Colonic mucosa (tissue), 4 donors: ENCODE data around the gene CDC42EP4. TPM values are rescaled to one million over a fixed set of nuclear protein-coding genes. Genes with fewer than 3 reads are reported as not detected.

Experiments used
- DNase-seq: peaks from one replicate; pipeline ENCODE4 v3.0.0-alpha.2; 2020
- H3K27ac ChIP-seq: fragments of 200-600 bp; one replicate; pipeline ENCODE4 v1.8.0; 2021
- H3K27me3 ChIP-seq: fragments of 200-600 bp; one replicate; pipeline ENCODE4 v1.8.0; 2021
- H3K36me3 ChIP-seq: fragments of 200-600 bp; one replicate; pipeline ENCODE4 v1.8.0; 2021
- H3K4me1 ChIP-seq: fragments of 200-600 bp; one replicate; pipeline ENCODE4 v1.8.0; 2021; ENCODE audit warnings: mild to moderate bottlenecking
- H3K4me3 ChIP-seq: fragments of 200-600 bp; one replicate; pipeline ENCODE4 v1.8.0; 2021
- H3K9ac ChIP-seq, 2 donors: one replicate each; pipeline ENCODE4 v1.7.0; 2013; ENCODE audit warnings: control low read depth in 2 of 2, low read depth in 2 of 2, low read length in 2 of 2
- H3K9me3 ChIP-seq: fragments of 200-600 bp; one replicate; pipeline ENCODE4 v1.8.0; 2021
- CTCF ChIP-seq: fragments of 200-600 bp; IDR thresholded peaks from one replicate; pipeline ENCODE4 v1.8.0; 2022; ENCODE audit warnings: antibody characterized with exemption, mild to moderate bottlenecking
- intact Hi-C: fragments of 100-400 bp; cut with DNase I; formaldehyde crosslinking; loops from one replicate; pipeline ENCODE4 v1.14.1; 2022
- total RNA-seq, 2 donors: library from RNA; stranded (reverse); fragmentation: NEBNext Ultra II Directional in 1 of 2; extraction: Animal tissue kit (Norgen Biotek cat#: 25700) in 1 of 2; gene quantifications; one replicate each; pipeline ENCODE4 v1.2.1, GENCODE V29; 2021
- donor health status: healthy.
- donor health status: DM: no; HTN: no; CAD: no.
- donor health status: DM: no; HTN: no; CAD: no.

The CDC42EP4 gene, protein sequence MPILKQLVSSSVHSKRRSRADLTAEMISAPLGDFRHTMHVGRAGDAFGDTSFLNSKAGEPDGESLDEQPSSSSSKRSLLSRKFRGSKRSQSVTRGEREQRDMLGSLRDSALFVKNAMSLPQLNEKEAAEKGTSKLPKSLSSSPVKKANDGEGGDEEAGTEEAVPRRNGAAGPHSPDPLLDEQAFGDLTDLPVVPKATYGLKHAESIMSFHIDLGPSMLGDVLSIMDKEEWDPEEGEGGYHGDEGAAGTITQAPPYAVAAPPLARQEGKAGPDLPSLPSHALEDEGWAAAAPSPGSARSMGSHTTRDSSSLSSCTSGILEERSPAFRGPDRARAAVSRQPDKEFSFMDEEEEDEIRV
- total RNA-seq: 10 to 100 TPM; 52.8 to 65.3 TPM

DNA sequence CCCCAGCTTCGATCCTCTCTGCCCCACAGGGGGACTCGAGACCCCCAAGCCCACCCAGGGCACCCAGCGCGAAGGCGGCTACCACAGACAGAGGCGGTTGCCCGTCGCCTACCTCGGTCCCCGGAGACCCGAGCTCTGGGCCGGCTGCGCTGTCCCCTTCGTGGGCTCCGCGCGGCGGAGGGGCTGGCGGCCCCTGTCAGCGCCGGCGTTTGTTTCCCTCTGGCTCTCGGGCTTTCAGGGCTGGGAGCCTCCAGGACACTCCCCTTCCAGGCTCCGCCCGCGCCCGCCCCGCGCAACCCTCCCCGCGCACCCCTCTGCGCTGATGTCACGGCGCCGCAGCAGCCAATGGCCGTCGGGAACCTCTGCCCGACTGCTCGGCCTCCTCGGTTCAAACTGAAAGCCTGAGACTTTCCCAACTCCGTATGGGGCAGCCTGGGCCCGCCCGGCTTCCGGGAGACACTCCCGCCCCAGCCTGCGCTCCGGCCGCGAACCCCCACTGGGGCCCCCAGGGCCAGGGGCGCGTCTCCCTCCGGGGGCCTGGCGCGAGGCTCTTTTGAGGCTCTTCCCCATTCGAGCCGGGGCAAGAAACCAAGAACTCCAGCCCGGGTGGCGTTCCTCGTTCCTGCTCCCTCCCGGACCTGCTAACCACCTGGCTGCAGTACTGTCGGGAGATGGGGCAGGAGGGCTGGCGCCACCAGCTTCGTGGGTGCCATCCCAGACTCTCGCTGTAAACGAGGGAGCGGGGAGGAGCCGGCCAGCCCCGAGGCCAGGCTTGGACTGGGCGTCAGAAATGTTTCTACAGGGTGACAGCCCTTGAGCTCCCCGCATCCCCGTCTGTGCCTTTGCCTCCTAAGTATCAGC, at the start of gene CDC42EP4:
Gene CDC42EP4 (minus strand): TSS at position 221 of the 861 bp plus-strand sequence. CDS start 25,501 bp downstream, outside the sequence.
- Histone ChIP-seq H3K9ac (peak within 1 kb of the TSS; percentile 100), H3K4me3 (peak within 1 kb of the TSS; percentile 97), H3K27me3 (no peaks in the 10 kb centered on the region), H3K27ac (peak within 1 kb of the TSS; percentile 98), H3K4me1 (peaks cover 1% of the 10 kb centered on the region), H3K9me3 (no peaks in the 10 kb centered on the region), H3K36me3 (no peaks in the 10 kb centered on the region)
- DNase-seq: peak; percentile 98
- TF ChIP-seq CTCF: no peak
- intact Hi-C loops: loop anchor here (5.0 kb wide), 2 partner anchors 55 kb away; no protein-coding TSS in a partner anchor

DNA sequence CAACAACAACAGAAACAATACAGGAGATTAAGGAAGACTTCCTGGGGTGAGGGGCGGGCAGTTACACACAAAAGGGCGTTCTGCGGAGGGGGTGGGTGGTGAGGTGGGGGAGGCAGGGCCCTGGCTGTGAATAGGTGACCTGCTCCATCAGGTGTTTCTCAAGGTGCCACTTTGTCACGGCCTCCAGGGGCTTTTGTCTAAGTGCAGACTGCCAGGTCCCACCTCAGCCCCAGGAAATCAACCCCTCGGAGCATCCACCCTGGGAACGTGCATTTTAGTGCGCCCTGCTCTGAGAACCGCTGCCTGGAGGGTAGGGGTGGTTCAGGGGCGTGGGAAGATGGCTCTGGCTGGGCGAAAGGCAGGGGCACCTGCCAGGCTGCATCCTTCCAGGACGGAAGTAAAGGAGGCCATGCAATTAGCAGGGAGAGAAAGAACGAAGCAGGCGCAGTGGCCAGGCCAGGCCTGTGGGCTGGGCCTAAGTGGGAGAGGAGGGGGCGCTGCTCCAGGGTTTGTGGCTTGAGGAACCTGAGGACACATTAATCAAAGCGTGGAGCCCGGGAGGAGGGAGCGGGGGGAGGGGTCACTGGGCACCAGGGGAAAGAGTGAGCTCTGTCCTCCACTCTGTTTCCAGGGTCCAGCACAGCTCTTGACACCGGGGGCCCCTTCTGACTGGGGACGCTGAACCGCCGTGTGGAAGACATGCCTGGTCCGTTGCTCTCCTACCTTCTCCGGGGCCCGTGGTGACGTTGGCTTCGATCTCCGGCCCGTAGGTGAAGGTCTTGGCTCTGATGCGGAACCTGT, 49.4 kb upstream of the CDC42EP4 start:
- Histone ChIP-seq H3K9ac (no peak overlapping the region), H3K27me3 (no peaks in the 10 kb centered on the region), H3K36me3 (no peaks in the 10 kb centered on the region), H3K4me1 (no peaks in the 10 kb centered on the region), H3K9me3 (no peaks in the 10 kb centered on the region), H3K4me3 (no peak overlapping the region), H3K27ac (no peak overlapping the region)
- DNase-seq: no peak
- intact Hi-C loops: loop anchor here (10.0 kb wide), 1 partner anchor 636 kb away; no protein-coding TSS in a partner anchor
- no peak for TF ChIP-seq CTCF

GRCh38 chr17:73359987-73360410, 48.2 kb upstream of the CDC42EP4 start:
- Histone ChIP-seq H3K27ac (no peak overlapping the region), H3K27me3 (no peaks in the 10 kb centered on the region), H3K36me3 (no peaks in the 10 kb centered on the region), H3K4me1 (no peaks in the 10 kb centered on the region), H3K4me3 (no peak overlapping the region), H3K9ac (no peak overlapping the region), H3K9me3 (no peaks in the 10 kb centered on the region)
- no peak for TF ChIP-seq CTCF
- intact Hi-C loops: loop anchor here (10.0 kb wide), 1 partner anchor 635 kb away; no protein-coding TSS in a partner anchor
- DNase-seq: peak; percentile 71

DNA sequence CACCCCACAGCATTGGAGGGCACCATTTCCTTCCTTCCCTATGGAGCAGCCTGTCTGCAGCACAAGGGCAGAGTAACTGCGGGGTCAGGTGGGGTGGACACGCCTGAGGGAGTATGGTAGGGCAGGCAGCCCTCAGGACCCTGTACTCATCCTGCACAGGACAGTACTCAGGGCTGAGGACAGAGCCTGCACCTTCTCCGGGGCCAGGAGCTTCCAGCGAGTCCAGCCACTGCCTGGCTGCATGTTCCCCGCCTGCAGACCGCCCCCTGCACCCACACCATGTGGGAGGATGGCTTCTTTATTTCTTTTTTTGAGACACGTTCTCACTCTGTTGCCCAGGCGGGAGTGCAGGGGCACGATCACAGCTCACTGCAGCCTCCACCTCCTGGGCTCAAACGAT, 47.6 kb upstream of the CDC42EP4 start:
- Histone ChIP-seq H3K4me1 (no peaks in the 10 kb centered on the region), H3K36me3 (no peaks in the 10 kb centered on the region), H3K27ac (no peak overlapping the region), H3K9ac (no peak overlapping the region), H3K27me3 (no peaks in the 10 kb centered on the region), H3K4me3 (no peak overlapping the region), H3K9me3 (no peaks in the 10 kb centered on the region)
- intact Hi-C loops: no loop called here
- no peak for DNase-seq
- no peak for TF ChIP-seq CTCF

GRCh38 chr17:73358668-73359067, 46.9 kb upstream of the CDC42EP4 start:
- DNase-seq: no peak
- H3K9ac ChIP-seq: no peak overlapping the region
- H3K27me3 ChIP-seq: no peaks in the 10 kb centered on the region
- H3K4me3 ChIP-seq: no peak overlapping the region
- H3K9me3 ChIP-seq: no peaks in the 10 kb centered on the region
- TF ChIP-seq CTCF: no peak
- intact Hi-C loops: no loop called here
- no peaks in the 10 kb centered on the region for H3K36me3 ChIP-seq
- no peak overlapping the region for H3K27ac ChIP-seq
- no peaks in the 10 kb centered on the region for H3K4me1 ChIP-seq
